ENCODE data around the gene LCN9. TPM values are rescaled to one million over a fixed set of nuclear protein-coding genes. Genes with fewer than 3 reads are reported as not detected.

LCN9 gene
- total and polyA plus RNA-seq, 4 donors: not detected

DNA sequence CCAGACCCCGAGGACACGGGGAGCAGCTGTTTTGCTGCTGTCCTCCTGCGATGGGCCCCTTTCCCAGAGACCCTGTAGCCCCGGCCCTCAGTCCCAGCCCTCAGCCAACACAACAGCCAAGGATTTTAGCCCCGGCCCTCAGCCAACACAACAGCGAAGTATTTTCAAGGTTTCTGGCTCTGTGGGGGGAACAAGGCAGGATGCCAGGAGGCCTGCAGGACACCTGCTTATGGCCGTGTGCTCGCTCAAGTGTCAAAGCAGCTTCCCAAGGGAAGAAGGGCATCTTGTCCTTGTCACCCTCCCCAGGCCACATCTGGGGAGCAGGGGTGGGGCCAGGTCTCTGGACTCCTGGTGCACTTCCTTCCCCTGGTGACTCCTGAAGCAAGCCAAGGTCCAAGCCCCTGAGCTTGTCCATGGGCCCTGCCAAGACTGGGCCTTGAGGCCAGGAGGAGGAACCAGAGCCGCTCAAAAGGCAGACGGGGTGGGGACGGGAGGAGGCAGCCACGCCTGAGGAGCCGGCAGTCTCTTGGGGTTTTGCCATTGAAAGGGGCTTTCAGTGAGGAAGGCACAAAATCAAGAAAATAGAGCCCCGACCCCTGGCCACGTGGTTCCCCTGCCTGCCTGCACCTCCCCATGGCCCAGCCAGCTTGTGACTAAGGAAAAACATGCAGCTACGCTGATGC lies 49.6 kb downstream of the LCN9 start:
- no peaks in the 10 kb centered on the region for H3K4me1 ChIP-seq (ENCODE audit: control insufficient read depth in 4 of 4, insufficient read depth in 4 of 4, low read length in 3 of 4)

DNA sequence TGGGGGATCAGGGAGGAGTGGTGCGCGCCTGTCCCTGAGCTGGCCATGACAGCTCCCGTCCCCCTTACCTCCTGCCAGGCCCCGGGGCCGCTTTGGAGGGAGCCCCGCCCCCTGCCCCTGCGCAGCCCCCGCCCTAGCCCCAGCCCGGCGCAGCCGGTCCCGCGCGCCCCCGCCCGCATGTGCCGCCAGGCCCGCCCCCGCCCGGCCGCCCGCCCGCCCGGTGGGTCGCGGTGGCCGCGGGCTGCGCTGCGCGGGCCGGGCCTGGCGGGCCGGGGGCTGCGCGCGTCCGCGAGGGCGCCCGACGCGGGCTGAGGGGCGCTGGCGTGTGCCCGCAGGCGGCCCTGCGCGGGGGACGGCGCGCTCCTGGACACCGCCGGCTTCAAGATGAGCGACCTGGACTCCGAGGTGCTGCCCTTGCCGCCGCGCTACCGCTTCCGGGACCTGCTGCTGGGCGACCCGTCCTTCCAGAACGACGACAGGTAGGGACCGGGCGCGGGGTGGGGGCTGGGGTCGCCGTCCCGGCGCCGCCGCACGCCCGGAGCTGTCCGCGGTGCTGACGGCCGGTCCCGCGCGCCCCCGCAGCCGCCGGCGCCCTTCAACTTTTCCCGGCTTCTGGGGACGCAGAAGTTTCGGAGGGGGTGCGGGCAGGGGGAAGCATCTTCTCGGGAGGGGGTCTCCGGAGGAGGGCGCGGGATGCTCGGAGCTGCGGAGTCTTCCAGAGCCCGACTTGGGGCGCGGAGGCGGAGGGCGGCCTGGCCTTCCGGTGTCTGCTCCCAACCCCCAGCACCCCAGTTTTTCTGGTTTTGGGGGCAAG lies 51.3 kb downstream of the LCN9 start:
- 6% methylated on average over 103 of the region's 103 CpGs for WGBS
- no peaks in the 10 kb centered on the region for H3K36me3 ChIP-seq (ENCODE audit: control insufficient read depth in 4 of 4, insufficient read depth in 3 of 4, low read depth in 1 of 4, low read length in 3 of 4)
- H3K9ac ChIP-seq (ENCODE audit: low read depth in 1 of 2, low read length in 2 of 2): no peak overlapping the region
- no peaks in the 10 kb centered on the region for H3K4me1 ChIP-seq (ENCODE audit: control insufficient read depth in 4 of 4, insufficient read depth in 4 of 4, low read length in 3 of 4)
- H3K4me3 ChIP-seq (ENCODE audit: low read depth in 1 of 3, low read length in 3 of 3): no peak overlapping the region
- H3K27ac ChIP-seq (ENCODE audit: low read depth in 1 of 2, low read length in 2 of 2): no peak overlapping the region
- DNase-seq (ENCODE audit: low spot score): no peak
- H3K27me3 ChIP-seq (ENCODE audit: control insufficient read depth in 4 of 4, insufficient read depth in 4 of 4, low read length in 3 of 4): peaks cover 0 to 11% (median 6%) of the 10 kb centered on the region in 4 donors
- no peaks in the 10 kb centered on the region for H3K9me3 ChIP-seq (ENCODE audit: control insufficient read depth in 4 of 4, low read length in 3 of 4)
- TF ChIP-seq NR2F2 (IDR thresholded peaks at IDR 0.05) (no peak), GABPA (IDR thresholded peaks at IDR 0.05 in 1 of 2, conservative IDR thresholded peaks at IDR 0.05 in 1 of 2) (no peak)
- TF ChIP-seq, protein P1, sequence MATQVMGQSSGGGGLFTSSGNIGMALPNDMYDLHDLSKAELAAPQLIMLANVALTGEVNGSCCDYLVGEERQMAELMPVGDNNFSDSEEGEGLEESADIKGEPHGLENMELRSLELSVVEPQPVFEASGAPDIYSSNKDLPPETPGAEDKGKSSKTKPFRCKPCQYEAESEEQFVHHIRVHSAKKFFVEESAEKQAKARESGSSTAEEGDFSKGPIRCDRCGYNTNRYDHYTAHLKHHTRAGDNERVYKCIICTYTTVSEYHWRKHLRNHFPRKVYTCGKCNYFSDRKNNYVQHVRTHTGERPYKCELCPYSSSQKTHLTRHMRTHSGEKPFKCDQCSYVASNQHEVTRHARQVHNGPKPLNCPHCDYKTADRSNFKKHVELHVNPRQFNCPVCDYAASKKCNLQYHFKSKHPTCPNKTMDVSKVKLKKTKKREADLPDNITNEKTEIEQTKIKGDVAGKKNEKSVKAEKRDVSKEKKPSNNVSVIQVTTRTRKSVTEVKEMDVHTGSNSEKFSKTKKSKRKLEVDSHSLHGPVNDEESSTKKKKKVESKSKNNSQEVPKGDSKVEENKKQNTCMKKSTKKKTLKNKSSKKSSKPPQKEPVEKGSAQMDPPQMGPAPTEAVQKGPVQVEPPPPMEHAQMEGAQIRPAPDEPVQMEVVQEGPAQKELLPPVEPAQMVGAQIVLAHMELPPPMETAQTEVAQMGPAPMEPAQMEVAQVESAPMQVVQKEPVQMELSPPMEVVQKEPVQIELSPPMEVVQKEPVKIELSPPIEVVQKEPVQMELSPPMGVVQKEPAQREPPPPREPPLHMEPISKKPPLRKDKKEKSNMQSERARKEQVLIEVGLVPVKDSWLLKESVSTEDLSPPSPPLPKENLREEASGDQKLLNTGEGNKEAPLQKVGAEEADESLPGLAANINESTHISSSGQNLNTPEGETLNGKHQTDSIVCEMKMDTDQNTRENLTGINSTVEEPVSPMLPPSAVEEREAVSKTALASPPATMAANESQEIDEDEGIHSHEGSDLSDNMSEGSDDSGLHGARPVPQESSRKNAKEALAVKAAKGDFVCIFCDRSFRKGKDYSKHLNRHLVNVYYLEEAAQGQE (IDR thresholded peaks at IDR 0.05): peak; percentile 73

More for the DNA sequence above, 49.6 kb downstream of the LCN9 start:
- no peak for DNase-seq (ENCODE audit: low spot score)
- Histone ChIP-seq H3K4me3 (ENCODE audit: low read depth in 1 of 3, low read length in 3 of 3) (no peak overlapping the region), H3K9ac (ENCODE audit: low read depth in 1 of 2, low read length in 2 of 2) (no peak overlapping the region), H3K9me3 (ENCODE audit: control insufficient read depth in 4 of 4, low read length in 3 of 4) (no peaks in the 10 kb centered on the region), H3K27me3 (ENCODE audit: control insufficient read depth in 4 of 4, insufficient read depth in 4 of 4, low read length in 3 of 4) (peaks cover 0 to 11% (median 6%) of the 10 kb centered on the region in 4 donors), H3K36me3 (ENCODE audit: control insufficient read depth in 4 of 4, insufficient read depth in 3 of 4, low read depth in 1 of 4, low read length in 3 of 4) (no peaks in the 10 kb centered on the region), H3K27ac (ENCODE audit: low read depth in 1 of 2, low read length in 2 of 2) (no peak overlapping the region)
- TF ChIP-seq FOXA1 (IDR thresholded peaks at IDR 0.05) (no peak), EGR1 (IDR thresholded peaks at IDR 0.05; ENCODE audit: low read depth in 2 of 2) (no peak), NR2F2 (IDR thresholded peaks at IDR 0.05) (no peak), TAF1 (conservative IDR thresholded peaks at IDR 0.05) (no peak), RAD21 (IDR thresholded peaks at IDR 0.05) (no peak)
- TF ChIP-seq, protein P2, sequence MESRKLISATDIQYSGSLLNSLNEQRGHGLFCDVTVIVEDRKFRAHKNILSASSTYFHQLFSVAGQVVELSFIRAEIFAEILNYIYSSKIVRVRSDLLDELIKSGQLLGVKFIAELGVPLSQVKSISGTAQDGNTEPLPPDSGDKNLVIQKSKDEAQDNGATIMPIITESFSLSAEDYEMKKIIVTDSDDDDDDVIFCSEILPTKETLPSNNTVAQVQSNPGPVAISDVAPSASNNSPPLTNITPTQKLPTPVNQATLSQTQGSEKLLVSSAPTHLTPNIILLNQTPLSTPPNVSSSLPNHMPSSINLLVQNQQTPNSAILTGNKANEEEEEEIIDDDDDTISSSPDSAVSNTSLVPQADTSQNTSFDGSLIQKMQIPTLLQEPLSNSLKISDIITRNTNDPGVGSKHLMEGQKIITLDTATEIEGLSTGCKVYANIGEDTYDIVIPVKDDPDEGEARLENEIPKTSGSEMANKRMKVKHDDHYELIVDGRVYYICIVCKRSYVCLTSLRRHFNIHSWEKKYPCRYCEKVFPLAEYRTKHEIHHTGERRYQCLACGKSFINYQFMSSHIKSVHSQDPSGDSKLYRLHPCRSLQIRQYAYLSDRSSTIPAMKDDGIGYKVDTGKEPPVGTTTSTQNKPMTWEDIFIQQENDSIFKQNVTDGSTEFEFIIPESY (IDR thresholded peaks at IDR 0.05): no peak
- TF ChIP-seq, protein P1 (IDR thresholded peaks at IDR 0.05): no peak
- 46% methylated on average over 16 of the region's 16 CpGs for WGBS

All from liver (tissue), 9 donors.